Measurements from ENCODE around the gene CRYBA4. TPM values are rescaled to one million over a fixed set of nuclear protein-coding genes. Genes with fewer than 3 reads are reported as not detected.
A peak's percentile ranks its signal among the peaks of the same experiment; 100 is the strongest.

CRYBA4 gene
- total RNA-seq, 1 experiment from 2014 or later: 0.52 TPM

- Histone ChIP-seq H3K4ac (ENCODE audit: low read depth, low read length) (no peak overlapping the region), H4K8ac (replicated peaks; ENCODE audit: insufficient read length, low read depth, low read length) (no peak overlapping the region), H3K4me1 (ENCODE audit: insufficient read depth, low read length) (peaks cover 5% of the 10 kb centered on the region; the same call in 1 of the 2 replicates), H4K5ac (ENCODE audit: insufficient read length, low read depth, low read length) (no peak overlapping the region), H2BK5ac (ENCODE audit: insufficient read length, low read length) (no peak overlapping the region), H3T11ph (ENCODE audit: low read length) (no peak overlapping the region), H3K56ac (ENCODE audit: insufficient read length, low read depth, low read length) (no peak overlapping the region), H3K9me3 (ENCODE audit: control insufficient read depth, low read depth, low read length) (no peaks in the 10 kb centered on the region), H3K79me1 (ENCODE audit: insufficient read depth, low read depth, low read length, poor library complexity, severe bottlenecking) (peaks cover 2% of the 10 kb centered on the region), H4K20me1 (ENCODE audit: control insufficient read depth, insufficient read depth, insufficient read length) (no peaks in the 10 kb centered on the region), H3K18ac (ENCODE audit: insufficient read length, low read depth, low read length) (no peak overlapping the region), H3K4me2 (ENCODE audit: insufficient read depth, insufficient read length, low read length) (peak overlapping the region; percentile 79), H3K79me2 (ENCODE audit: insufficient read depth, low read length) (peaks cover 34% of the 10 kb centered on the region; the same call in 1 of the 2 replicates), H3K23ac (ENCODE audit: insufficient read length, low read depth, low read length) (no peak overlapping the region), H3K9ac (ENCODE audit: extremely low read depth, insufficient read length, low read length) (no peak overlapping the region), H2BK120ac (ENCODE audit: low read depth, low read length, poor library complexity, severe bottlenecking) (no peak overlapping the region), H2BK20ac (ENCODE audit: low read depth, low read length, poor library complexity, severe bottlenecking) (no peak overlapping the region), H2AK5ac (ENCODE audit: insufficient read length, low read length) (no peak overlapping the region), H3K14ac (ENCODE audit: insufficient read depth, low read length) (no peak overlapping the region), H4K91ac (ENCODE audit: insufficient read length, low read depth, low read length) (no peak overlapping the region), H3K23me2 (ENCODE audit: insufficient read length, low read depth, low read length, poor library complexity, severe bottlenecking) (no peaks in the 10 kb centered on the region), H3K27me3 (ENCODE audit: insufficient read depth, low read length) (no peaks in the 10 kb centered on the region), H2AFZ (ENCODE audit: low read length) (no peak overlapping the region), H2BK15ac (ENCODE audit: low read depth, low read length) (no peak overlapping the region), H2BK12ac (ENCODE audit: insufficient read length, low read depth, low read length) (no peak overlapping the region), H3K27ac (ENCODE audit: insufficient read length, low read depth, low read length) (no peak overlapping the region)
- Mint-ChIP-seq H3K9me3 (peaks cover 0 to 3% of the 10 kb centered on the region in 2 experiments; a peak in 2 of 5 replicates), H3K4me1 (peaks cover 46 to 57% of the 10 kb centered on the region in 2 experiments), H3K27ac (no peak overlapping the region), H3K27me3 (ENCODE audit: low read depth) (peaks cover 3% of the 10 kb centered on the region), H3K4me3 (peak overlapping the region; percentile 85 to 93), H3K36me3 (ENCODE audit: insufficient read depth in 1 of 3, low read depth in 3 of 3) (peaks cover 15 to 22% (median 21%) of the 10 kb centered on the region in 3 experiments)
- no CpG with 5 or more reads among the region's 4 CpGs for WGBS (ENCODE audit: extremely low coverage, insufficient read length, low lambda C conversion rate)
- DNase-seq: no peak
- no peak for TF ChIP-seq CTCF (conservative IDR thresholded peaks at IDR 0.05)
These were observed 33.7 kb upstream of the CRYBA4 start for GRCh38 chr22:26587991-26588613.
